Activated CD4-positive, alpha-beta T cell treated with anti-CD3 and anti-CD28 coated beads, Interleukin-10, Interleukin-2, amounts not matched to agents 100 ng/mL and 50 ng/mL, durations not matched to agents 16 hours and 8 hours (primary cell): ENCODE data around the gene PBOV1.
"Not testable (repeated sequence)": the region's sequence is repeated elsewhere in the genome, so short reads cannot be mapped to it uniquely, and the experiment has no call there.

Experiments
- DNase-seq: peaks from one replicate; pipeline ENCODE4 v3.0.0-alpha.2; 2020

Gene PBOV1

DNA sequence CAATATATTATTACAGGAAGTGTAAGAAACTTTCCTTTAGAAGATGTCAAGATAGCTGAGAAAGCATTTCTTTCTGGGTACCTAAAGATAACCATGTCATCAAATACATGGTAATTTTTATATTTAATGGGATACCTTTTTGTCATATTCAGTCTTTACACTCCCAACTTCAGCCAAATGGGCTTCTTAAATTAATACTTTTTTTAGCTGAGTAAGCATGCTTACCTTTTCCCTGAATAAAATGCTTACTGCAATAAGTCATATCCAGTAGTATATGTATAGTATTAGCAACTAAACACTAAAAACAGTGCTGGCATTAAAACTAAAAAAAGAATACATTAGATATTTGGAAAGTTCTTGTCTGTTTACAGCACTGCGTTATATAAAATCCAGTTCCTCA, 17.4 kb upstream of the PBOV1 start:
- DNase-seq, result no peak

DNA sequence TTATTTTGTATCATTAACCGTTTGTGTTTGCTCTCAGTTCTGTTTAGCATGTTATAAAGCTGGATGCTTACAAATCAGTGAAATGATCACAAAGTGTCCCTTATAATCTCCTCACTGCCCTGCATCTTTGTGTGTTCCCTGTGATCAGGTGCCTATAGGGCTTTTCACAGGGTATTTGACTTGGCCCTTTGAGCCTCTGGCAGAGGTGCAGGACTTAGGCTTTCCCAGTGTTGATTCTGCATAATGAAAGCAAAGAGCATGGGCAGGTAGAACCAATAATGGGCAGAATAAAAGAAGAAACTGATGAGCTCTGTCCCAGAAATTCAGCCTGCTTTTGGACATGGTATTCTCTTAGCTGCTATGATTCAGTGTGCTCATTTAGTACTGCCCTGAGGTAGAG, 16.9 kb upstream of the PBOV1 start:
- DNase-seq, result no peak

DNA sequence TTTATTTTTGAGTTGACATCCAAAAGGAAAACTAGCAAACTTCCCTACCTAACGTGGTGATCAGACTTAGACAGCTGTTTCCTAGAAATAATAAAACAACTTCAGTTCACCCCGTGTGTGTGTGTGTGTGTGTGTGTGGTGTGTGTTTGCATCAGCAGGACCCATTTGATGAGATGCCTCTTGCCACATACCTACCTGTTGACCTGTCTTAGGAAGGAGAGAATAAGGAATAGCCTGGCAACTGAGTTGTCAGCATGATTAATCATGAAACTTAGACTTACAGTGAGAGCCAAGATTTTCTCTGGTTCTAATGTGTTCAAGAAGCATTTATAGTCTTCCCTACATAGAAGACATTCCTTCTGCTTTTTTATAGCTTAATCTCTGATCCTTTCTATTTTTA, 16.1 kb upstream of the PBOV1 start:
- no peak for DNase-seq

DNA sequence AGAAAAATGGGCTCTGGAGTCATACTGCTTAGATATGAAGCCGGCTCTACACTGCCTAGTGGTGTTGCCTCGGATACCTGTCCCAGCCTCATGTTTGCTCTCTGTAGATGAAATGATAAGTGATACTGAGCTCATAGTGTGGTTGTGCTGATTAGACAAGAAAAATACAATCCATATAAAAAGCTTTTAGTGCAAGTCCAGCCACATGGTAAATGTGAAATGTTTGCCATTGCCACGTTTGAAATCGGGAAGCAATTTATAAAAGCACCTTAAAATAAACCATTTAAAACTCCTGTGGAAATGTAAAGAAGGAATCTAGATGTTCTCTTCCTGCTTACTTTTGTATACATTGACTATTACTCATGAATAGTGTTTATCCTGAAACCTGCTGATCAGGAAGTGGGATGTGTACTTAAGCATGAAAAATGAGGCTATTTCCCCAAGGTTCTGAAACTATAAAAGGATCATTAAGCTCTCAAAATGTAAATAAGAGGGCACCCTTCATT, 13.1 kb upstream of the PBOV1 start:
- DNase-seq, result no peak

DNA sequence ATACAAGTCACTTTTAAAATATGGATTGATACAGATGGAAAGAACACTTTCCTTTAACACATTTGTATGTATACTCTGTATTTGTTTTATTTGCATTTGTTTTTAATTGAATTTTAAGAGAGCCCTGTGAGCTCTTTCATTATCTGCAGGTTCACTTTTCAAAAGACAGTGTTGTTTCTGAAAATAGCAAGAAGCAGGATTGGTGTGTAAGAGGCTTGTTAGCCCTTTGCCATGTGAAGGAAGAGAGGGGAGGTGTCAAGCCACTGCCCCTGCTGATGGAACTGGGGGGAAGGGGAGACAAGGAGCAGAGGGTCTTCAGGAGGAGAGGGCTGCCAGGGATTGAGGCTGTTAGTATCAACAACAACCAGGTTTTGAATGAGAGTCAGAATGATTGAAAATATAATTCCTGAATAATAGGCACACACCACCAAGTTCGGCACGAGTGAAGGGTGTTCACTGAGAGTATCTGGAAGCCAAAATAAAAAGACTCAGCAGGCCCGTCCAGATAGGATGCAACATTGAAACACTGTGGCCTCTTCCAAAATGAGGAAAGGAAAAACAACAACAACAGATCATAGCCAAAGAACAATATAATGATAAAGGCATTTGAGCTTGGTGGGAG, 12.6 kb upstream of the PBOV1 start:
- no peak for DNase-seq

DNA sequence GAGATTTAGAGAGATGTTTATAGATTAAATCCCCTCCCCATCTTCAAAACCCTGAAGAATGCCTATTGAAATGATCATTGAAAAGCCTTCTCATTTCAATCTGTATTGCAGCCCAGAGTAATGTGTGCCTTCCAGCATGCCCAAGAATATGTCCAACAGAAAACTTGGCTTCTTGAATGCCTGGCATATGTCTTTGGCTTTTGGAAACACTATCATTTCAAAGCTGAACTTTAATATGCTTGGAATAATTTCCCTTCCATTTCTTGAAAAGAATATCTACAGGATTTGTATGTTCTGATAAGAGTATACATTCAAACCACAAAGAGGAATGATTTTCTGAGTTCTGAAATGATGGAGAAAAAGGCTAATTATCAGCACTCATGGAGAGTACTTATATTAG, 11.9 kb upstream of the PBOV1 start:
- DNase-seq, result no peak

DNA sequence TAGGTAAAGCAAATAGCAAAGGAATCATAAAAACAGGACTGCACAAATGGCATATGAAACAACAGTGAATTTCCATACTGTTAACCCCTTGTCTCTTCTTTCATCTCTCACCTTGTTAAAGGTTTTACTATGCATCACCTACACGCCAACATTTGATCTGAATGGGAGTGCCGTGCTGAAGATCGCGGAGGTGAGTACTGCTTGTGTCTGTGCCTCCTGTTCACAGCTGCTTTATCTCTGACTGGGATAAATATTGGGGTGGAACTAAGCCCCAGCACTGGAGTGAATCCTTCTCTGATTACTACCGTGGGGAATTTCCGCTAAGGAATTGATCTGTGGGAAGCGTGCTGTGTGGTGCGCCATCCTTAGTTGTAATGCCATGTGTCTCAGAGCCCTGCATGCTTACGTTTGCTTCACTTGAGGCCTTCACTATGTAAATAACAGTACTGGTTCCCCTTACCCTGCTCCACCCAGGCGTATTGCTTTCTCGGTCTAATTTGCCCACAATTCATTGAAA, 11.4 kb upstream of the PBOV1 start:
- DNase-seq, result no peak

DNA sequence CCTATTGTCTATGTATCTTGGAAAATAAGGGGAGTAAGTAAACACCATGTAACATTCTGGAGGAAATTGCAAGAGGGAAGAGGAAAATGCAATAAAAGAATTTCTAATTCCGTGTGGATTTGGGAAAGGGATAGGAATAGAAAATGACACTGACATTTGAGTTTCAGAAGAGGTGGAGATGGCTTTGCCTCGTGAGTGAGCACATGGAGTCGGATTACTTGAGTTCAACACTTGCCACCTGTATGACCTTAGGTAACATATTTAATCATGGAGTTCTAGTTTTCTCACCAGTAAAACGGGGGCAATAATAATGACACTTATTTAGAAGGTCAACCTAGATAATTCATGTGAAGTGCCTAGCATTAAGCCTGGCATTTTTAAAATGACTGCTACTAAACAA, 10.8 kb upstream of the PBOV1 start:
- DNase-seq, result no peak

DNA sequence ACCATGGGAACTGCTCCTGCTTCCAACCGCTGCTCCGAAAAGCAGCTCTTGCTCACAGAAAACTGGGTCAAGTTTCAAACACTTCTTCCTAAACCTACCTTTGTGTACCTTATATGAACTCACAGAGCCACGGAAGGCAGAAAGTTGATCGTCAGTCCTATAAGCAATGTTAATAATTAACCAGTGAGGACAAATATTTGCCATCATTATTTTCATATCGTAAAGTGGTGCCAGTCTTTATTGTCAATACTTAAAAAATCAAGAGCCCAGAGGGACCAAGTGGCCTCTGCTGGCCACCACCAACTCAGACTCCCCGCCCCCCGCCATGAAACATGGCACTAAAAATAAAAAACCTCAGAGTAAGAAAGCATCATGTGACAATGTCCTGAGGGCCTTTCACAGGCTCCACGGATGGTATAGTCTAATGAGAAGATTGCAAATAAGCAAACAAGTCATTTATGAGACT, 9.1 kb upstream of the PBOV1 start:
- no peak for DNase-seq

DNA sequence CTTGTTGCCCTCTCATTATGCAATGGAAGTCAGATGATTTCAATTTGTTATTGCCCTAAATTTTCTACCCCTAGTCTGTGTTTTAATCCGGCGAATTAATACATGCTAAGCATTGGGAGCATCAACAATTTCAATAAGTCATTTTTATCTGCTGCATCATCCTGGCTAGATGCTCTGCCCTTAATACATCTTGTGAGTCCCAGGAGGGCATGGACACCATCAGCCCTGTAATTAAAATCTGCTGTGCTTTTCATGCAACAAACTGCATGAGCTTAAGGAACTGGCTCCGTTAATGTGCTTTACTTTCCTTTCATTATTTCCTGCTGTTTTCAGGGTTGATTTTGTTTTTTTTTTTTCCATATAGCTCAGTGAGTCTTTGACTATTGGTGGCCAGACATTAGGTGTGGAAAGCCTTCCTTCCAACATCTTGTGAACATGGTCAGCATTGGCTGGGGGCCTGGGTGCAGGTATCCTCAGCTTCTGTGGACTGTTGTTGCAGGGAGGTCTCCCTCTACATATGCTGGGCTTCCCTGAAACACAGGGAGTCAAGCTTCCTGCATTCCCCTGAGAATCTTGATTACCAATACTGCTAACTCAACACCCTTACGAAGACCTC, 8.5 kb upstream of the PBOV1 start:
- DNase-seq, result no peak

DNA sequence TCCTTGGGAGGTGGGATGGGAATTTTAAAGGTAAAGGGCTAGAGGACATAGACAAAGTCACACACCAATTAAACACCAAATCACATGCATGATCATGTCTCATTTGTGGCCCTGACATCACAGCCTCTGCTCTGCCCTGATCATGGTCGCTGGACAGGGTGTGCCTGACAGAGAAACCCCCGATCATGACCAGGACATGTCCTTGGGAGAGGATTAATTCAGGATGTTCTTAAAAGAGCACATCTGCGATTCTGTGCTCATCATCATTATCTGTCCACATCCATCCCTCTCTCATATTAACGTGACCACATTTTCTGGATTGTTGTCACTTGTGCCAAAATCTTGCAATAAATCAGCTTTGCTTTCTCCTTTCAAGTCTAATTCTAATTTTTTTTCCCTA, 7.7 kb upstream of the PBOV1 start:
- no peak for DNase-seq

DNA sequence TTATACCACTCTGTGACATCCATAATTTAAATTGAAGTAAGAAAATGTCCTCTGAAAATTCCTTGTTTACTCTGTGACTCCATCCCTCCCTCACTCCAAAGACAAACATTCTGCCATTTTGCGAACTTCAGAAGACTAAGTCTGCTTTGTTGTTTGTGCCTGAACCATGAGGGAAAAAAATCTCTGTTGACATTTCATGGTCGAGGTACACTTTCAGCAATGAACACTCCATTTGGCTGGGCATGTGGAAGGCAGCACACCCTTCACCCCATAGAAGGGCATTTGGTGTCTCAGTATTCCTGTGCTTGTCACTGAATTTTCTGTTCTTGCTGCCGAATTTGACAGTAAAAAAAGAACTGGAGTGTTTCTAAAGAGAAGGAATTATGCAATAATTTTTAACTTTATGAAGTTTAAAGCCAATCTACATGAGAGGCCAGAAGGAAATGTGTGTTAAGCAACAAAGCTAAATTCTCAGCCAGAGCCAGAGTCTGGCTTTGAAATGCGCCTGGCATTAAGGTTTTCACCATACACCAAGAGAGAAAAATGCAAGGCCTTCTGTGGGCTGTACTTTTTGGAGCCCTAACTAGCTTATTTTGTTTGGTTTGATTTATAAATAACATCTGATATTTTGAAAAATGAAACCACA, 4.7 kb upstream of the PBOV1 start:
- no peak for DNase-seq

DNA sequence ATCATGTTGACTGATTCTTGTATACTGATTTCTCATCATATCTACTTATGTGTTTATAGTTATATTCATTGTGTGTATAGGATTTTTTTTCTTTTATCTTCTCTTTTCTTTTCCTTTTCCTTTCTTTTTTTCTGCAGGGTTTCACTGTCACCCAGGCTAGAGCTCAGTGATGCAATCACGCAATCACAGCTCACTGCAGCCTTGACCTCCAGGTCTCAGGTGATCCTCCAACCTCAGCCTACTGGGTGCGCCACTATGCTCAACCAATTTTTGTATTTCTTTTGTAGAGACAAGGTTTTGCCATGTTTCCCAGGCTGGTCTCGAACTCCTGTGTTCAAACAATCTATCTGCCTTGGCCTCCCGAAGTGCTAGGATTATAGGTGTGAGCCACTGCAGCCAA, 1.6 kb upstream of the PBOV1 start:
- no peak for DNase-seq

DNA sequence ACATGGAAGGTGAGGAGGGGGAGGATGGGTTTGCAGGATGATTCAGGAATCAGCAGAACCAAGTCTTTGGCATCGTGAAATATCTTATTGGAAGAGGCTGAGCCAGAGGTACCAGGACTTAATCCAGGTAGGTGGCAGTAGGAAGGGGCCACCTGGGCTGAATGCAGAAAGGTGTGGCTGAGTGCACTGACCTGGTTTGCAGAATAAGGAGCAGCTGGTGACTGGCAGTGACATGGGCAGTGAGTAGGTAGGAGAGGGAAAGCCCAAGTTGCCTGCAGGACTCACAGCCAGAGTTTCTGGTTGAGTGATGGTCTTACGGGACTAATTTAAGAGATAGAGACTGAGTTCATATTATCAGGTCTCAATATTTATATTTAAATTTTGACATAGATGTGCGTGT, 1.1 kb upstream of the PBOV1 start:
- DNase-seq, result no peak

DNA sequence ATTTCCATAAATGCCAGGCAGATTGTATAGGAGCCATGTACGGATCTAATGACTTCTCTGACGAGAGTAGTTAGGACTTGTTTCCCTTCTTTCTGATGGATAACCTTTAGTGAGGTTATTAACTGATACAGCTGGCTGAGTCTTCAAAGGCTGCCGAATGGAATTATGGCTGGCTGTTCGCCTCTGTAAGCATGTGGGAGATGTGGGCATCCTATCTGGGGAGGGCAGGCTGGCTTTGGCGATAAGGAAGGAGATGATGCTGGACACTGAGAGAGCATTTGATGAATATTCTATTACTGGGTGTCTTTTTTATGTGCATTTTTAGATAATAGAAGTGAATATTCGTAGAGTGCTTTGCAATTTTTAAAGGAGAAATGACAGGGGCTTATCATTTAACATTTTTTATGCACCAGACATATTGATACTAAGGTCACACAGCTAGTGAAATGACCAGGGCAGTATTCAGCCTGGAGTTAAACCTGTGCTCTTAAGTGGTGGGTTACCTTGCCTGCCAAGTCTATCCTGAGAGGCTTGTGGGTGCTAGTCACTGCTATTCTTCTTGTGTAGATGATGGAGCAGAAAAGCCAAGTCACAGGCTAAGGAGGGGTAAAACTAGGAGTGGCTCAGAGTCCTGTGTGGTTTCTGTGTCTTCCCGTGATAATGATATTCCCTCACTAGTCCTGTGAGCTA, 3.1 kb downstream of the PBOV1 start:
- DNase-seq, result no peak

DNA sequence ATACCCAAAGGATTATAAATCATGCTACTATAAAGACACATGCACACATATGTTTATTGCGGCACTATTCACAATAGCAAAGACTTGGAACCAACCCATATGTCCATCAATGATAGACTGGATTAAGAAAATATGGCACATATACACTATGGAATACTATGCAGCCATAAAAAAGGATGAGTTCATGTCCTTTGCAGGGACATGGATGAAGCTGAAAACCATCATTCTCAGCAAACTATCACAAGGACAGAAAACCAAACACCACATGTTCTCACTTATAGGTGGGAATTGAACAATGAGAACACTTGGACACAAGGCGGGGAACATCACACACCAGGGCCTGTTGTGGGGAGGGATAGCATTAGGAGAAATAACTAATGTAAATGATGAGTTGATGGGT, 5.8 kb downstream of the PBOV1 start:
- not testable (repeated sequence) for DNase-seq

DNA sequence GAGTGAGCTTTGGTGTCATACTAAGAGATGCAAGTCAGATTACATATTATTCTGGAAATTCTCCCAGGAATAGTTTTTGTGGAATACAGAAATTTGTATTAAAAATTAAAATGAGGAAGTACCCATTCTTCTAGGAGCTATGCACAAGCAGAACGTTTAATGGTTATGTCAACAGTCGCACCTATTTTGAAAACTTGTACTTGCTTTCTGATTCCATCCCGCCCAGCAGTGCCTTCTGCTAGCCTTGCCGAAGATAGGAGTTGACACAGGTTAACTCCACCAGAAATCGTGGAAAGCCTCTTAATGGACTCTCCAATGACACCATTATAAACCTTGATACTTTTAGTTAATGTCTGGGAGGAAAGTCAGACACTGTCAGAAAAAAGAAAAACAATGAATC, 6.7 kb downstream of the PBOV1 start:
- no peak for DNase-seq

DNA sequence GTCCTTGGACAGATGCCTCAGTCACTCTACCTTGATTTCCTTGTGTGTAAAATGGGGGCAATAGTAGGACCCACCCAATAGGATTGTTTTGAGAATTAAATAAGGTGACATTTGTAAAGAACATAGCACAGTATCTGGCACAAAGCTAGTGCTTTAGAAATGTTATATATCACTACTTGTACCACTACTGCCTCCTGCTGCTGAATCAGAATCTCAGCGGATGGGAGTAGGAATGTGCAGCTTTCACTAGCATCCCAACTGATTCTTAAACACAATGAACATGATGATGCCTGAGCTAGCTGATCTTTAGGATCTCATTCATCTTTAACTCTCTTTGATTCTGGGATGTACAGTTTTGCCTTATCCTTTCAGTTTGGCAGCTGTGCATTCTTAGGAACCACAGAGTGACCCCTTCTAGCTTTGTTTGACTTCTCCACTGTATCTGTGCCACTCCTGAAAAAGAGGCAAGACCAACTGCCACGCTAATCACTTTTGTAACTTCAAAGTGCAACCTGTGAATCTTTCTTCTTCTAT, 7.2 kb downstream of the PBOV1 start:
- no peak for DNase-seq

DNA sequence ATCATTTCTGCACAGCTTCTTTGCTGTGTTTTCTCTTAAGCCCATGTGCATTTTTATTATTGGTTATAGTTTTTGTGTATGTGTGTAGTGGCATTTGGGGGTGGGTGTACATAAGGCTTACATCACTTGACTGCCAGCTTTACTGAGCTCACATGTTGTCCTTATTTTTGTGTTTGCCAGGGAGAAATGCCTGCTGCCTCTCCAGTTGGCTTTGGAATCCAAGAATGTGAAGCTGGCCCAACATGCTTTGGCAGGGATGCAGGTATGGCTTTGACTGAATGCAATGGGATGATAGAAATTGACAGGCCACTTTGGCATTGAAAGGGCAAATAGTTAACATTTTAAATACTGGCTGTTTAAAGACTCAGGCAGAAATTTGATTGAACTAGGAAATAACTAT, 11.4 kb downstream of the PBOV1 start:
- DNase-seq, result no peak

DNA sequence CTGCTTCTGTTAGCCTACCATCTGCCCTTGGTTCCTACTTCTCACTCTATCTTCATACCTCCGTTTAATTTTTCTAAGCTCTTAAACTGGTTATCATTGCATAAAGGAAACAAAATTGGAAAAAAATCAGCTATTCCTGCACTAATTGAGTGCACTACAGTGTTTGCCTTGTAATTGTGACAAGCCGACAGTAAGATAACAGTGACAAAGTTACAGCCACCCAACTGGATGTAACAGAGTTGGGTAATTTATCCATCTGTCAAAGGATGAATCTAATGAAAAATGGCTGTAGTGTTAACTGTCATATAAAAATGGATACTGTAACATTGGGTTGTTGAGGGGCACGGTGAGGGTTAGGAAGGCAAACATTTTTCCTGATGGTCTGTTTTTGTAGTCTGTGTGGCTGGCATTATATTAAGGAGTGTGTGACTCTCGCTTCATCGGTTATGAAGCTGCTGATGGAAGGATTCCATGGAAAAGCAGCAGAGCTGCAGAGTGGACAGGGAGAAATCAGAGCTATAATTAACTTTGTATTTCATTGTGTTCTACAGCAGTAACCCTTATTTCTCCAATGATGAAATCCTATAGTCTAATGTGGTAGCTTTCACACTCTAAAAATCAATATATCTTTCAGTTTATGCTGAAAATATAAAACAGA, 12.7 kb downstream of the PBOV1 start:
- no peak for DNase-seq

DNA sequence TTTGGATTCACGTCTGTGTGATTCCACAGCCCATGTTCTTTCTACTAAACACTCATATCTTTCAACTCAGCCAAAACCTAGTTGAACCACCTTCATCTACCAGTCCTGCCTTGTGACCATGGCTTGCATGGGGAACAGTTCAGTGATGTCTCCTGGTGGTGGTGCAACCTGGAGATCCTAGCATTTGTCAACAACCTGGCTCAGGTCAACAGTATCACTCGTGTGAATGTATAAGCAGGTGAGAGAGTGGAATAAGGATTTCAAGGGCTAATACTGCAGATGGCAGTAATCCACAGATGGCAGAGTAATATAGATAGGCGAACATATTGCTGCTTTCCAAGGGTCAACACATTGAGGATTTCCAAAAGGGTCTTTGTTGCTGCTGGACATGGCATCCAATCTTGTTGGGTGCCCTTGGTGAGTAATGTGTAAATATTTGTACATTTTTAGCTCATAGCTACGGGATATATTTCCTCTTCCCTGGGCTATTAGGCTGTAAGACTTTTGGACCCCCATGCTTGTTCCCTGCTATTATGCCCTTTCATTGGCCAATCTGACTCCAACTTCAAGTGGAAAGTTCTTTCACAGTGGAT, 13.4 kb downstream of the PBOV1 start:
- DNase-seq, result no peak

DNA sequence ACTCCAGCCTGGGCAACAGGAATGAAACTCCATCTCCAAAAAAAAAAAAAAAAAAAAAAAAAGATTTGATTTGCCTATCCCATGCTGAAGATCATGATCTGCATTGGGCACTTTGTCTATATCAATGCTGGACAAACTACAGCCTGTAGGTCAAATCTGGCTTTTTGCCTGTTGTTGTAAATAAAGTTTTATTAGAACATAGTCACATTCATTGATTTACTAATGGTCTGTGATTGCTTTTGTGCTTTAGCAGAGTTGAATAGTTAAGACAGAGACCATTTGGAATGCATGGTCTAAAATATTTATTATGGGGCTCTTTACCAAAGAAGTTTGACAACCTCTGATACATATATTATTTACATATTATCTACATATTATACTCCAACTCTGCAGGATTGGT, 14.0 kb downstream of the PBOV1 start:
- DNase-seq, result no peak
